ENCODE data around the gene NEURL3.
"Not testable (repeated sequence)": the region's sequence is repeated elsewhere in the genome, so short reads cannot be mapped to it uniquely, and the experiment has no call there.

The NEURL3 gene

GRCh38 chr2:96505231-96505889 is at the start of gene NEURL3:
NEURL3 (minus strand) TSS chr2:96505357; CDS start chr2:96505286, 71 bp downstream.
- no peaks in the 10 kb centered on the region for H3K9me3 Mint-ChIP-seq
- no peak for DNase-seq
- no peaks in the 10 kb centered on the region for H3K36me3 Mint-ChIP-seq (ENCODE audit: low read depth)
- H3K4me1 Mint-ChIP-seq = peaks cover 31% of the 10 kb centered on the region
- no peak for ATAC-seq
- H3K27ac Mint-ChIP-seq = no peak within 1 kb of the TSS
- H3K27me3 Mint-ChIP-seq = peaks cover 5% of the 10 kb centered on the region
- no peak within 1 kb of the TSS for H3K4me3 Mint-ChIP-seq

- Mint-ChIP-seq H3K9me3 (peaks cover 6% of the 10 kb centered on the region), H3K4me3 (no peak overlapping the region), H3K27ac (peak overlapping the region; percentile 27), H3K27me3 (no peaks in the 10 kb centered on the region), H3K4me1 (peaks cover 28% of the 10 kb centered on the region), H3K36me3 (ENCODE audit: low read depth) (peaks cover 2% of the 10 kb centered on the region)
- ATAC-seq = peak; percentile 28
- DNase-seq = peak; percentile 74
These were observed 49.4 kb upstream of the NEURL3 start for GRCh38 chr2:96554293-96555145.

- not testable (repeated sequence) for H3K27me3 Mint-ChIP-seq; H3K36me3 Mint-ChIP-seq (ENCODE audit: low read depth); H3K9me3 Mint-ChIP-seq; DNase-seq; H3K4me3 Mint-ChIP-seq; ATAC-seq
- Mint-ChIP-seq H3K4me1 (peaks cover 28% of the 10 kb centered on the region), H3K27ac (peak overlapping the region; percentile 49)
These were observed 48.8 kb upstream of the NEURL3 start for GRCh38 chr2:96553957-96554292.

GRCh38 chr2:96553176-96553956 is 48.2 kb upstream of the NEURL3 start:
- H3K27me3 Mint-ChIP-seq = no peaks in the 10 kb centered on the region
- peaks cover 28% of the 10 kb centered on the region for H3K4me1 Mint-ChIP-seq
- H3K4me3 Mint-ChIP-seq = no peak overlapping the region
- DNase-seq (no peak), ATAC-seq (no peak)
- peaks cover 7% of the 10 kb centered on the region for H3K36me3 Mint-ChIP-seq (ENCODE audit: low read depth)
- H3K27ac Mint-ChIP-seq = peak overlapping the region; percentile 49
- peaks cover 6% of the 10 kb centered on the region for H3K9me3 Mint-ChIP-seq

- Mint-ChIP-seq H3K27me3 (no peaks in the 10 kb centered on the region), H3K4me3 (no peak overlapping the region), H3K27ac (no peak overlapping the region), H3K4me1 (peaks cover 28% of the 10 kb centered on the region), H3K36me3 (ENCODE audit: low read depth) (peaks cover 11% of the 10 kb centered on the region), H3K9me3 (peaks cover 6% of the 10 kb centered on the region)
- ATAC-seq = no peak
- DNase-seq = no peak
These were observed 47.4 kb upstream of the NEURL3 start for GRCh38 chr2:96552315-96553175.

GRCh38 chr2:96551605-96552314 is 46.6 kb upstream of the NEURL3 start:
- DNase-seq = no peak
- Mint-ChIP-seq H3K9me3 (peaks cover under 1% of the 10 kb centered on the region), H3K36me3 (ENCODE audit: low read depth) (peaks cover 17% of the 10 kb centered on the region), H3K4me3 (no peak overlapping the region), H3K27ac (no peak overlapping the region), H3K4me1 (peaks cover 27% of the 10 kb centered on the region), H3K27me3 (no peaks in the 10 kb centered on the region)
- no peak for ATAC-seq

- Mint-ChIP-seq H3K4me3 (no peak overlapping the region), H3K4me1 (peaks cover 31% of the 10 kb centered on the region), H3K27ac (no peak overlapping the region), H3K9me3 (no peaks in the 10 kb centered on the region), H3K27me3 (no peaks in the 10 kb centered on the region), H3K36me3 (ENCODE audit: low read depth) (peaks cover 22% of the 10 kb centered on the region)
- ATAC-seq = no peak
- DNase-seq = no peak
These were observed 45.8 kb upstream of the NEURL3 start for GRCh38 chr2:96550787-96551604.

- H3K9me3 Mint-ChIP-seq = no peaks in the 10 kb centered on the region
- H3K27ac Mint-ChIP-seq = no peak overlapping the region
- H3K4me1 Mint-ChIP-seq = peaks cover 39% of the 10 kb centered on the region
- ATAC-seq = no peak
- H3K4me3 Mint-ChIP-seq = no peak overlapping the region
- DNase-seq = no peak
- peaks cover 28% of the 10 kb centered on the region for H3K36me3 Mint-ChIP-seq (ENCODE audit: low read depth)
- H3K27me3 Mint-ChIP-seq = no peaks in the 10 kb centered on the region
These were observed 45.0 kb upstream of the NEURL3 start for GRCh38 chr2:96549967-96550786.

- no peaks in the 10 kb centered on the region for H3K9me3 Mint-ChIP-seq
- H3K27me3 Mint-ChIP-seq = no peaks in the 10 kb centered on the region
- peaks cover 35% of the 10 kb centered on the region for H3K36me3 Mint-ChIP-seq (ENCODE audit: low read depth)
- peaks cover 47% of the 10 kb centered on the region for H3K4me1 Mint-ChIP-seq
- H3K4me3 Mint-ChIP-seq = no peak overlapping the region
- DNase-seq = no peak
- H3K27ac Mint-ChIP-seq = no peak overlapping the region
- no peak for ATAC-seq
These were observed 44.3 kb upstream of the NEURL3 start for GRCh38 chr2:96549466-96549785.

GRCh38 chr2:96548558-96549465 is 43.7 kb upstream of the NEURL3 start:
- DNase-seq (no peak), ATAC-seq (no peak)
- no peaks in the 10 kb centered on the region for H3K27me3 Mint-ChIP-seq
- peaks cover 41% of the 10 kb centered on the region for H3K36me3 Mint-ChIP-seq (ENCODE audit: low read depth)
- H3K27ac Mint-ChIP-seq = no peak overlapping the region
- H3K9me3 Mint-ChIP-seq = no peaks in the 10 kb centered on the region
- H3K4me3 Mint-ChIP-seq = no peak overlapping the region
- H3K4me1 Mint-ChIP-seq = peaks cover 48% of the 10 kb centered on the region

GRCh38 chr2:96547731-96548171 is 42.6 kb upstream of the NEURL3 start:
- DNase-seq = no peak
- Mint-ChIP-seq H3K27me3 (no peaks in the 10 kb centered on the region), H3K36me3 (ENCODE audit: low read depth) (peaks cover 51% of the 10 kb centered on the region), H3K9me3 (no peaks in the 10 kb centered on the region), H3K4me1 (peaks cover 51% of the 10 kb centered on the region), H3K4me3 (no peak overlapping the region), H3K27ac (peak overlapping the region; percentile 10)
- ATAC-seq = no peak

All from activated naive CD8-positive, alpha-beta T cell treated with anti-CD3 and anti-CD28 coated beads, Interleukin-2, amount 50 U/mL, for 24 hours (primary cell).